GM12864 (cell line): ENCODE data around the gene TTC39B.

Experiments
- DNase-seq: peaks from one replicate; pipeline ENCODE4 v3.0.0-alpha.2; 2011; ENCODE audit warnings: low read depth
- H3K4me3 ChIP-seq: 2 replicates; pipeline ENCODE4 v1.5.1; 2011; ENCODE audit warnings: mild to moderate bottlenecking, low read depth, low read length, control low read depth
- TF ChIP-seq, protein P1 (sequence below): IDR thresholded peaks from 2 replicates; pipeline ENCODE4 v1.5.1; 2011; ENCODE audit warnings: low read depth, mild to moderate bottlenecking, moderate library complexity, low read length, control low read depth, inconsistent platforms; ENCODE audit errors: missing control alignments

Gene TTC39B

DNA sequence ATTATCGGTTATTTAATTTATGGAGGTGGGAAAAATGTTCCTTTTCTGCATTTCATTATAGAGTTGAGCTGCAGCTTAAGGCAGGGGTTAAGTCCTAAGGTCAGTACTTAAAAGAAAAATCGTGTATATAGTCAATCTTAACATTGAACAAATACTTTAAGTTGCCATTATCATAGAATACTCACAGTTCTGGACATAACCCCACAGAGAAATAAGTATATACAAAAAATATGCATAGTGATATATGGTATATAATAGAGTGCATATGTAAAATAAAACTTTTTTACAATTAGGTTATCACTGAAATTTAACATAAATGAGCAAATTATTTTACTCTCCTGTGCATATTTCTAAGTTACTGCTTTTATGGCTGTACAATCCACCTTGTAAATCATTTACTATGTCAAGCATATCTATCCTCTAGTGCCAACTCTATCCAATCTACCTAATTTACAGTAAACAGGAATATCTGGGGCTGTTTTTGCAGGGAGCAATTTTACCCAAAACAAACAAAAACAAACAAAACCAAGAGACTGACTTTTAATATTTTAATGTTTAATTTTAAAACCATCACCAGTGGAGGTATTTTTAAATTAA, 28.8 kb downstream of the TTC39B start:
- DNase-seq: no peak
- TF ChIP-seq, protein P1, sequence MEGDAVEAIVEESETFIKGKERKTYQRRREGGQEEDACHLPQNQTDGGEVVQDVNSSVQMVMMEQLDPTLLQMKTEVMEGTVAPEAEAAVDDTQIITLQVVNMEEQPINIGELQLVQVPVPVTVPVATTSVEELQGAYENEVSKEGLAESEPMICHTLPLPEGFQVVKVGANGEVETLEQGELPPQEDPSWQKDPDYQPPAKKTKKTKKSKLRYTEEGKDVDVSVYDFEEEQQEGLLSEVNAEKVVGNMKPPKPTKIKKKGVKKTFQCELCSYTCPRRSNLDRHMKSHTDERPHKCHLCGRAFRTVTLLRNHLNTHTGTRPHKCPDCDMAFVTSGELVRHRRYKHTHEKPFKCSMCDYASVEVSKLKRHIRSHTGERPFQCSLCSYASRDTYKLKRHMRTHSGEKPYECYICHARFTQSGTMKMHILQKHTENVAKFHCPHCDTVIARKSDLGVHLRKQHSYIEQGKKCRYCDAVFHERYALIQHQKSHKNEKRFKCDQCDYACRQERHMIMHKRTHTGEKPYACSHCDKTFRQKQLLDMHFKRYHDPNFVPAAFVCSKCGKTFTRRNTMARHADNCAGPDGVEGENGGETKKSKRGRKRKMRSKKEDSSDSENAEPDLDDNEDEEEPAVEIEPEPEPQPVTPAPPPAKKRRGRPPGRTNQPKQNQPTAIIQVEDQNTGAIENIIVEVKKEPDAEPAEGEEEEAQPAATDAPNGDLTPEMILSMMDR: no peak
- no peak overlapping the region for H3K4me3 ChIP-seq

DNA sequence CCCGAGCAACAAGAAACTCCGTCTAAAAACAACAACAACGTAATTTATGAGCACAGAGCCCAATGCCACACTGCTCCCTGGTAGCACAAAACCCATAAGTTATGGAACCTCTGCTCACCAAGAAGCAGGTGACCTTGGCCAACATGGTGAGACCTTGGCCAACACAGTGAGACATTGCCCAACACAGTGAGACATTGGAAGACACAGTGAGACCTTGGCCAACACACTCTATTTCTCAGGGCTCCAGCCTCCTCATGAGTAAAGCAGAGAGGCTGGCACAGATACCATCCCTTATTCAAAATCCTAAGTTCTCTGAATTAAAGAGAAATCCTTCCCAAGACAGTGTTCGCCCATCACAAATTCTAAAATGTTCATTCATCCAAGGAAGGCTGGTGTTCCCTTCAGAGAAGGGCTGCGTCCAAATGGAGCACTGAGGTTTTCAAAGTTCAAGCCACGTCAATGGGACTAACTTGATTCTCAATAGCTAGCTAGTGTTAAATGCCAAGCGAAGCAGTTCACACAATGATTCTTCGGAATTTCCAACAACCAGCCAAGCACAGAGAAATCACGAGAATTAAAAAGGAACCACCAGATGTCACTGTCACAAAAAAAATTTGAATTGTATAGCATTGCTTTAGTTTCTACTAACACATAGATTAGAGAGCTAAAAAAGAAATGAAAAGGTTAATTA, 29.5 kb downstream of the TTC39B start:
- TF ChIP-seq, protein P1: peak; percentile 1
- no peak overlapping the region for H3K4me3 ChIP-seq
- DNase-seq: no peak

DNA sequence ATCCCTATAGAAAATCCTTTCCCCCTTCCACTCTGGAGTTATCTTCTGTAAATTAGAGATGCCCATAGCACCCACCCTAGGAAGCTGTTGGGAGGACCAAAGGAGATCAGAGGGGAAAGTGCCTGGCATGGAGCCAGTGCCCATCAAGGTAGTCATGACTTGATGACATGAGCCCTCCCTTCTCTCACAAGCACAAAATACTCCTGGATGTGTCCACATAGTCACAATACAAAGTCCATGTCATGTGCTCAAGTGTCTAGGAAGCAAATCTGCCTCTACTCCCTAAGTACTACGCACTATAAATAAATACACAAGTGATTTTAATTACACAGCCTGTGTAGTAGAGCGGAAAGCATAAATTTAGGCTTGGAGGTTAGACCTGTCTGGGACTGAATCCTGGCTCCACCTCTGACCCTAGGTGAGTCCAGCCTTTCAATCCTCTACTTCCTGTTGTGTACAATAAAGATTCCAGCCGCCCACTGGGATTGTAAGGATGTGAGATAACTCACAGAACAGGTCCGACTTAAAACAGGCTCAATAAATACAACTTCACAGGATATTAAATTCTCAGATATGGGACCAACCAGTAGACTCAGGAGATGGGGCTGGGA, 30.6 kb downstream of the TTC39B start:
- TF ChIP-seq, protein P1: no peak
- DNase-seq: no peak
- no peak overlapping the region for H3K4me3 ChIP-seq

DNA sequence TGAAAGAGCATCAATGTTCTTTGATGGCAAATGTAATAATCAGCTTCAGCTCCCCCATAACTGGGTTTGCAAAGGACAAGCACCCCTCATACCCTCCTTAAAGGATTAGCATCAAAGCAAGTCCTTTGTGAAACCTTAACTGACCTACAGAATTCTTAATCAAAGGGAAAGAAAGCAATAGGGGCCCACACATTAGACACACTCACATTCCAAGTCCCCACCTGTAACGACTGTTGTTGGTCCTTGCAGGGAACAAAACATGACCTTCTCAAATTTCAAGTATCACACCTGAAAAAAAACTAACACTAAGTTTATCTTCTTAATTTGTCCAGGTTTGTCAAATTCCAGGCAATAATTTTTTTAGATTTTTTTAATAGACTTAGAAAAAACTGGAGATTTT, 32.6 kb downstream of the TTC39B start:
- no peak for DNase-seq
- no peak overlapping the region for H3K4me3 ChIP-seq
- TF ChIP-seq, protein P1: no peak

DNA sequence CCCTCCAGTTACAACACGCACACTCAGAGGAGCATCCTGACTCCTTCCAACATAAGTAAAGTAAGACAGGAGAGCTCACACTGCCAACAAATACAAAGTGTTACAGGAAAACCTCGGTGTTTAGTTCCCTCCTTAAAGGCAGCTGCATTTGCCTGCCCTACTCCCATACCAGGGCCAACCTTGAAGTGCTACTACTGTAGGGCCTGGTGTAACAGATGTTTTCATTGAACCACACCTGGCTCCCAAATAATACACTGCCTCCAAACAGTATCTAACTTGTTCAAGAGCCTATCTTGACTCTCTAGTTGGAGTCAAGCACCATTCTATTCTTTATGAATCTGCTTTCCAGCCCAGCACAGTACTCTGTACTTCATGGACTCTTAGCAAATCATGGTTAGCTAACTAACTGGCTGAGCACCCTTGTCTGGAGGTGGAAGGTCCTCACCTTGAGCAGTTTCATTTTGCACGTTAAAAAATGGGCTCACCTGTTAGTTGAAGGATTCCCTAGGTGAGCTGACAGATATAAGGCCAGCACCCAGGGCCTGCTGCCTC, 34.6 kb downstream of the TTC39B start:
- TF ChIP-seq, protein P1: no peak
- H3K4me3 ChIP-seq: no peak overlapping the region
- DNase-seq: no peak

DNA sequence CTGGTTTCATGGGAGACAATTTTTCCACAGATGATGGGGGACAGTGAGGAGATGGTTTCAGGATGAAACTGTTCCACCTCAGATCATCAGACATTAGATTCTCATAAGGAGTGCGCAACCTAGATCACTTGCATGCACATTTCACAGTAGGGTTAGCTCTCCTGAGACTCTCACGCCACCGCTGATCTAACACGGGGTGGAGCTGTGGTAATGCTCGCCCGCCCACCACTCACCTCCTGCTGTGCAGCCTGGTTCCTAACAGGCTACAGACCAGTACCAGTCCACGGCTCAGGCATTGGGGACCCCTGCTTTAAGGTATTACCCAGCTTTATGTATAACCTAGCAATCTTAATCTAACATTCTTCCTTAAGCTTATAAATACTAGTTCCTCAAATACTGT, 35.6 kb downstream of the TTC39B start:
- TF ChIP-seq, protein P1: no peak
- DNase-seq: no peak
- H3K4me3 ChIP-seq: no peak overlapping the region
